Neural cell (in vitro differentiated cells): ENCODE results near the gene CTBP2. TPM values are rescaled to one million over a fixed set of nuclear protein-coding genes. Genes with fewer than 3 reads are reported as not detected.

Experiments used
- H2AFZ ChIP-seq: fragments of 200-600, 300-800 bp; sonication (generic), shearing (Covaris generic); 2 replicates; pipeline ENCODE4 v1.6.0; 2014; ENCODE audit warnings: low read depth, mild to moderate bottlenecking, antibody characterized with exemption, low read length, moderate library complexity
- H3F3A ChIP-seq: fragments of 200-600 bp; shearing (Covaris generic); 2 replicates; pipeline ENCODE4 v1.6.1; 2016; ENCODE audit warnings: mild to moderate bottlenecking, moderate library complexity, mixed read lengths, antibody characterized with exemption, low read length; ENCODE audit not compliant: insufficient read depth, poor library complexity, severe bottlenecking
- H3K27ac ChIP-seq: fragments of 200-600, 300-800 bp; sonication (generic), shearing (Covaris generic); 2 replicates; pipeline ENCODE4 v1.5.1; 2014; ENCODE audit warnings: mild to moderate bottlenecking, low read length, moderate library complexity
- H3K27me3 ChIP-seq: fragments of 300-800, 200-600 bp; sonication (generic), shearing (Covaris generic); 2 replicates; pipeline ENCODE4 v1.6.0; 2014; ENCODE audit warnings: mild to moderate bottlenecking, low read depth, low read length, moderate library complexity; ENCODE audit not compliant: insufficient read depth
- H3K36me3 ChIP-seq: fragments of 300-800, 200-600 bp; sonication (generic), shearing (Covaris generic); 2 replicates; pipeline ENCODE4 v1.5.1; 2014; ENCODE audit warnings: mild to moderate bottlenecking, antibody characterized with exemption, low read length, moderate library complexity; ENCODE audit not compliant: insufficient read depth
- H3K4me2 ChIP-seq: fragments of 300-800, 200-600 bp; sonication (generic), shearing (Covaris generic); 2 replicates; pipeline ENCODE4 v1.6.0; 2014; ENCODE audit warnings: mild to moderate bottlenecking, low read length
- H3K4me3 ChIP-seq: fragments of 300-800, 200-600 bp; sonication (generic), shearing (Covaris generic); 2 replicates; pipeline ENCODE4 v1.5.1; 2014; ENCODE audit warnings: mild to moderate bottlenecking, low read length, moderate library complexity
- H3K79me2 ChIP-seq: fragments of 200-600 bp; shearing (Covaris generic); replicated peaks from 2 replicates; pipeline ENCODE4 v1.6.0; 2014; ENCODE audit warnings: mild to moderate bottlenecking, low read length, moderate library complexity; ENCODE audit not compliant: insufficient read depth
- H3K9ac ChIP-seq: fragments of 300-800, 200-600 bp; sonication (generic), shearing (Covaris generic); 2 replicates; pipeline ENCODE4 v1.6.1; 2016; ENCODE audit warnings: mild to moderate bottlenecking, low read length, mixed read lengths
- H3K9me2 ChIP-seq: fragments of 200-600 bp; shearing (Covaris generic); 2 replicates; pipeline ENCODE4 v1.6.1; 2016; ENCODE audit warnings: mild to moderate bottlenecking, low read length, mixed read lengths; ENCODE audit not compliant: insufficient read depth
- H3K9me3 ChIP-seq: fragments of 200-600, 300-800 bp; sonication (generic), shearing (Covaris generic); 2 replicates; pipeline ENCODE4 v1.6.1; 2016; ENCODE audit warnings: mild to moderate bottlenecking, mixed run types, low read length, moderate library complexity, mixed read lengths
- H4K20me1 ChIP-seq: fragments of 200-600 bp; shearing (Covaris generic); 2 replicates; pipeline ENCODE4 v1.6.1; 2016; ENCODE audit warnings: mild to moderate bottlenecking, mixed run types; ENCODE audit not compliant: insufficient read depth
- EP300 ChIP-seq: fragments of 450-650 bp; conservative IDR thresholded peaks from 2 replicates; pipeline ENCODE4 v1.6.1; 2014; ENCODE audit warnings: antibody characterized with exemption, mild to moderate bottlenecking, moderate library complexity; ENCODE audit not compliant: poor library complexity, severe bottlenecking
- EZH2 ChIP-seq: fragments of 200-600, 300-800 bp; shearing (Covaris generic), sonication (generic); IDR thresholded peaks from 2 replicates; pipeline ENCODE4 v1.6.1; 2014; ENCODE audit warnings: antibody characterized with exemption, low read length, borderline replicate concordance, mild to moderate bottlenecking; ENCODE audit not compliant: insufficient read depth, poor library complexity, severe bottlenecking
- MXI1 ChIP-seq: fragments of 450-650 bp; conservative IDR thresholded peaks from 2 replicates; pipeline ENCODE4 v1.6.1; 2014; ENCODE audit warnings: antibody characterized with exemption, mild to moderate bottlenecking; ENCODE audit not compliant: poor library complexity, severe bottlenecking
- POLR2AphosphoS5 ChIP-seq: IDR thresholded peaks from 2 replicates; pipeline ENCODE4 v1.6.1; 2012
- RAD21 ChIP-seq: fragments of 450-650 bp; conservative IDR thresholded peaks from 2 replicates; pipeline ENCODE4 v1.6.1; 2014; ENCODE audit warnings: antibody characterized with exemption, mild to moderate bottlenecking, moderate library complexity
- SMC3 ChIP-seq: fragments of 450-650 bp; conservative IDR thresholded peaks from 2 replicates; pipeline ENCODE4 v1.6.1; 2014; ENCODE audit warnings: antibody characterized with exemption, mild to moderate bottlenecking, moderate library complexity; ENCODE audit not compliant: poor library complexity
- TAF1 ChIP-seq: IDR thresholded peaks from 2 replicates; pipeline ENCODE4 v1.6.1; 2012; ENCODE audit warnings: low read depth
- polyA plus RNA-seq: library from polyadenylated mRNA; depleted of rRNA; stranded (reverse); fragments of >200 nt; gene quantifications from 2 replicates; pipeline ENCODE4 v1.2.3, GENCODE V29; 2014
- TF ChIP-seq, protein P1 (sequence below): fragments of 450-650 bp; IDR thresholded peaks from 2 replicates; pipeline ENCODE4 v1.5.1; 2014; ENCODE audit warnings: antibody characterized with exemption, mild to moderate bottlenecking, moderate library complexity; ENCODE audit not compliant: poor library complexity, severe bottlenecking
- TF ChIP-seq, protein P2 (sequence below): IDR thresholded peaks from 2 replicates; pipeline ENCODE4 v1.6.1; 2012; ENCODE audit warnings: borderline replicate concordance

Gene CTBP2
- polyA plus RNA-seq, 1 donor from 2014 or later = 59.5 TPM

DNA sequence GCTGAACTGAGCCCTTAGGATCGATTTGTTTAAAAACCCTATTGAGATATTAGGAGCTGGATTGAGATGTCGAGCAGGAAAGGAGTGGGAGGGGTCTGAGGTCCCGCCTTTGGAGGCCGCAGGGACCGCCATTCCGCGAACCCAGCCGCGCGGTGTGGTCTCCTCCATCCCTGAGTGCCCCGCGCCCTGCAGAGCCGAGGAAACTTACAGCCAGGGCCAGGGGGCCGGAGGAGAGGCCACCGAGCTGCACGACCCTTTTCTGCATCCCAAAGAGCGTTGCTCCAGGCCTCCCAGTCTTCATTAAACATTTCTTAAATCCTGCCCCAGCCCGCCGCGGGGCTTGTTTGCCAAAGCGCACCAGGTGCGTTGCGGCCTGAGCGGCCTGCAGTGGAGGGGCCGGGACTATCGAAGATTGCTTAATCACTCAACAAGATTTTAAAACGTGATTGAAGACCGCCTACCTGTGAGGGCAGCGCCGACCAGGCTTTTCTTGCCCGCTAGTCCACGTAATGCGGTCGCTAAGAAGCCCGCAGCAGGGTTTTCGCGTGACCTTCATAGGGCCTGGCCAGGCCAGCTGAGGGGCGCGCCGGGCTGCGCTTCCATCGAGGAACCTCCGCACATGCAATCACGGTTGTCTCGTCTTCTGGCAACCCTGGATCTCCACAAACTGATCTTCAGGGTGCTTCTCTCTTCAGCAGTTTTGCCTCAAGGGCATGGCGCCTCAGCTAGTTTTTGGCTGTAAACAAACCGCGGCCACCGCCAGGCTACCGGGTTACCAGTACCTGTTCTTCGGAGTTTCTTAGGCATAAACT is 2.0 kb upstream of the CTBP2 start (continued):
- TF ChIP-seq, protein P1, sequence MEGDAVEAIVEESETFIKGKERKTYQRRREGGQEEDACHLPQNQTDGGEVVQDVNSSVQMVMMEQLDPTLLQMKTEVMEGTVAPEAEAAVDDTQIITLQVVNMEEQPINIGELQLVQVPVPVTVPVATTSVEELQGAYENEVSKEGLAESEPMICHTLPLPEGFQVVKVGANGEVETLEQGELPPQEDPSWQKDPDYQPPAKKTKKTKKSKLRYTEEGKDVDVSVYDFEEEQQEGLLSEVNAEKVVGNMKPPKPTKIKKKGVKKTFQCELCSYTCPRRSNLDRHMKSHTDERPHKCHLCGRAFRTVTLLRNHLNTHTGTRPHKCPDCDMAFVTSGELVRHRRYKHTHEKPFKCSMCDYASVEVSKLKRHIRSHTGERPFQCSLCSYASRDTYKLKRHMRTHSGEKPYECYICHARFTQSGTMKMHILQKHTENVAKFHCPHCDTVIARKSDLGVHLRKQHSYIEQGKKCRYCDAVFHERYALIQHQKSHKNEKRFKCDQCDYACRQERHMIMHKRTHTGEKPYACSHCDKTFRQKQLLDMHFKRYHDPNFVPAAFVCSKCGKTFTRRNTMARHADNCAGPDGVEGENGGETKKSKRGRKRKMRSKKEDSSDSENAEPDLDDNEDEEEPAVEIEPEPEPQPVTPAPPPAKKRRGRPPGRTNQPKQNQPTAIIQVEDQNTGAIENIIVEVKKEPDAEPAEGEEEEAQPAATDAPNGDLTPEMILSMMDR = no peak

DNA sequence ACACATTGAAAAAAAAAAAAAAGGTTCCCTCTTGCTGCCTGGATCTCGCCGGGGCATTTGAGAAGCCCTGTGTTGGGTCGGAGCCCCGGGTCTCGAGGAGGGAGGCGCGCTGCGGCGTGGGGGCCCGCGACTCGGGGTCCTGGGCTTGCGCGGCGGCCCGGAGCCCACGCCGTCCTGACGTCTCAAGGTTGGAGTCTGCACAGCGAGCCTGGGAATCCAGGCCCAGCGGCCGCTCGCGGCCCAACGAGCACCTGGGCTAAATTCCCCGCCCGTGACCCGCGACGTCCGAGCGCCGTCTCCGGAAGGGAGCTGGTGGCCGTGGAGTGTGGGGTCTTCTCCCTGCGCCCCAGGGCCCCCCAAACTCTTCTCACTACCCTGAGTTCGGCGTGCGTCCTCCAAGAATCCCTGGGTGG is 1.4 kb upstream of the CTBP2 start:
- no peaks in the 10 kb centered on the region for H4K20me1 ChIP-seq
- H3K27me3 ChIP-seq = peaks cover 19% of the 10 kb centered on the region
- no peaks in the 10 kb centered on the region for H3K9me2 ChIP-seq
- H3F3A ChIP-seq = no peaks in the 10 kb centered on the region
- H2AFZ ChIP-seq = no peak overlapping the region
- peak overlapping the region; percentile 68 for H3K4me3 ChIP-seq
- no peak overlapping the region for H3K4me2 ChIP-seq
- TF ChIP-seq, protein P2, sequence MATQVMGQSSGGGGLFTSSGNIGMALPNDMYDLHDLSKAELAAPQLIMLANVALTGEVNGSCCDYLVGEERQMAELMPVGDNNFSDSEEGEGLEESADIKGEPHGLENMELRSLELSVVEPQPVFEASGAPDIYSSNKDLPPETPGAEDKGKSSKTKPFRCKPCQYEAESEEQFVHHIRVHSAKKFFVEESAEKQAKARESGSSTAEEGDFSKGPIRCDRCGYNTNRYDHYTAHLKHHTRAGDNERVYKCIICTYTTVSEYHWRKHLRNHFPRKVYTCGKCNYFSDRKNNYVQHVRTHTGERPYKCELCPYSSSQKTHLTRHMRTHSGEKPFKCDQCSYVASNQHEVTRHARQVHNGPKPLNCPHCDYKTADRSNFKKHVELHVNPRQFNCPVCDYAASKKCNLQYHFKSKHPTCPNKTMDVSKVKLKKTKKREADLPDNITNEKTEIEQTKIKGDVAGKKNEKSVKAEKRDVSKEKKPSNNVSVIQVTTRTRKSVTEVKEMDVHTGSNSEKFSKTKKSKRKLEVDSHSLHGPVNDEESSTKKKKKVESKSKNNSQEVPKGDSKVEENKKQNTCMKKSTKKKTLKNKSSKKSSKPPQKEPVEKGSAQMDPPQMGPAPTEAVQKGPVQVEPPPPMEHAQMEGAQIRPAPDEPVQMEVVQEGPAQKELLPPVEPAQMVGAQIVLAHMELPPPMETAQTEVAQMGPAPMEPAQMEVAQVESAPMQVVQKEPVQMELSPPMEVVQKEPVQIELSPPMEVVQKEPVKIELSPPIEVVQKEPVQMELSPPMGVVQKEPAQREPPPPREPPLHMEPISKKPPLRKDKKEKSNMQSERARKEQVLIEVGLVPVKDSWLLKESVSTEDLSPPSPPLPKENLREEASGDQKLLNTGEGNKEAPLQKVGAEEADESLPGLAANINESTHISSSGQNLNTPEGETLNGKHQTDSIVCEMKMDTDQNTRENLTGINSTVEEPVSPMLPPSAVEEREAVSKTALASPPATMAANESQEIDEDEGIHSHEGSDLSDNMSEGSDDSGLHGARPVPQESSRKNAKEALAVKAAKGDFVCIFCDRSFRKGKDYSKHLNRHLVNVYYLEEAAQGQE = no peak
- TF ChIP-seq EZH2 = no peak
- no peak for TF ChIP-seq RAD21
- no peak for TF ChIP-seq MXI1
- TF ChIP-seq POLR2AphosphoS5 = no peak
- peak overlapping the region; percentile 57 for H3K9ac ChIP-seq
- H3K36me3 ChIP-seq = no peaks in the 10 kb centered on the region
- H3K27ac ChIP-seq = no peak overlapping the region
- H3K79me2 ChIP-seq = peaks cover 20% of the 10 kb centered on the region
- H3K9me3 ChIP-seq = no peaks in the 10 kb centered on the region

DNA sequence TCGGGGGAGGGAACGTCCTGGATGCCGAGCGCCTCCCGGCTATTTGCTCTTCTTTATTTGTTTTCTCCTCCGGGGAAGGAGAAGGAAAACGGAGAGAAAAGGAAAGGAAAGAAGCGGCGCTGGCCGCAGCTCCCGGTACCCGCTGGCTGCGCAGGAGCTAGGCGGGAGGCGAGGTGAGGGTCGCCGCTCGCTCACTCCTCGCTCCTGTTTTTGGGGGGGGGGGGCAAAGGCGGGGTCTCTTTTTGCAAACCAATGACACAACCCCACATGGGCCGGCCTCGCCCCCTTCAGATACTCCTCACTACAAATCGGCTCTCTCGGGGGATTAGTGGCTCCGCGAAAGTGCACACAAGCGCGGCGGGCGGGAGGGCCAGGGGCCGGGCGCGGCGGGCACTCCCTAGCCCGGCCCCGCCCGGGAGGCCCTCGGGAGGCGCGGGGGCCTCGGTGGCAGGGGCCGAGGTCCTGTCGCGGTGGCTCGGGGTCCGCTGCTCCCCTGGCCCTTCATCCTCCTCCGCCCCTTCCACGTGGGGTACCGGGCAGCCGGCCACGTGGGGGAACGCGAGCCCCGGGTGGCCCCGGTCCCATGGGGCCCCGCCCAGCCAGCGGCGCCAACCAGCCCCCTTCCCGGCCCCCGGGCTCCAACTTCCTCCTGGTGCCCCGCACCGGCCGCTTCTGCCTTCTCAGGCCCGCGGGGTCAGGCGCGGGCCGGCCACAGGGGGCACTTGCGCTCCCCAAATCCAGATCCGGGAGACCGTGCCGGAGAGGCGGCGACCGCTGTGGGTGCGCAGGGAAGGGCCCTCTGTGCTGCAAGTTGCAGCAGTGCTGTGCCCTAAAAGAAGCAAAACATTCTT is 718 bp upstream of the CTBP2 start:
- Histone ChIP-seq H3K27me3 (peaks cover 19% of the 10 kb centered on the region), H3K4me2 (peak overlapping the region; percentile 35), H3K9ac (peak overlapping the region; percentile 57), H3K9me3 (no peaks in the 10 kb centered on the region), H3F3A (no peaks in the 10 kb centered on the region), H3K79me2 (peaks cover 26% of the 10 kb centered on the region), H3K4me3 (peak overlapping the region; percentile 68), H4K20me1 (no peaks in the 10 kb centered on the region), H3K27ac (no peak overlapping the region), H3K9me2 (no peaks in the 10 kb centered on the region), H3K36me3 (no peaks in the 10 kb centered on the region), H2AFZ (no peak overlapping the region)
- TF ChIP-seq TAF1 = no peak
- TF ChIP-seq, protein P2 = no peak
- no peak for TF ChIP-seq EP300
- peak; percentile 26 for TF ChIP-seq RAD21
- TF ChIP-seq, protein P1 = peak; percentile 41
- TF ChIP-seq EZH2 = no peak
- TF ChIP-seq POLR2AphosphoS5 = peak; percentile 6
- TF ChIP-seq MXI1 = peak; percentile 71
- TF ChIP-seq SMC3 = no peak
